Pons (tissue), 1 donor: ENCODE results near the gene SLC25A15.
"Not testable (repeated sequence)": the region's sequence is repeated elsewhere in the genome, so short reads cannot be mapped to it uniquely, and the experiment has no call there.

ENCODE experiments used
- DNase-seq: peaks from one replicate; pipeline ENCODE4 v3.0.0-alpha.2; 2016; ENCODE audit warnings: low spot score

SLC25A15 gene

GRCh38 chr13:40781717-40782116 is 7.7 kb upstream of the SLC25A15 start:
- DNase-seq = peak; percentile 32

DNA sequence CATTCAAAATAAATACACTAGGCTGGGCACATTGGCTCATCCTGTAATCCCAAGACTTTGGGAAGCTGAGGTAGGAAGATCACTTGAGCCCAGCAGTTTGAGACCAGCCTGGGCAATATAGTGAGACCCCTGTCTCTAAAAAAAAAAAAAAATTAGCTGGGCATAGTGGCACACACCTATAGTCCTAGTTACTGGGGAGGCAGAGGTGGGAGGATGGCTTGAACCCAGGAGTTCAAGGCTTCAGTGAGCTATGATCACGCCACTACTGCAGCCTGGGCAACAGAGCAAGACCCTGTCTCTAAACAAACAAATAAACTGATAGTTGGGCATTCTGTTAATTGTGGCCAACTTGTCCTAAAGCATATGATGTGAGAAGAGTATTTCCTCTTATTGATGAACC is 6.4 kb upstream of the SLC25A15 start:
- DNase-seq = not testable (repeated sequence)

GRCh38 chr13:40784540-40784939 is 4.9 kb upstream of the SLC25A15 start:
- DNase-seq = no peak

- DNase-seq = no peak
Observed at GRCh38 chr13:40786568-40786996, 2.8 kb upstream of the SLC25A15 start.

GRCh38 chr13:40787062-40787461 is 2.3 kb upstream of the SLC25A15 start:
- no peak for DNase-seq

DNA sequence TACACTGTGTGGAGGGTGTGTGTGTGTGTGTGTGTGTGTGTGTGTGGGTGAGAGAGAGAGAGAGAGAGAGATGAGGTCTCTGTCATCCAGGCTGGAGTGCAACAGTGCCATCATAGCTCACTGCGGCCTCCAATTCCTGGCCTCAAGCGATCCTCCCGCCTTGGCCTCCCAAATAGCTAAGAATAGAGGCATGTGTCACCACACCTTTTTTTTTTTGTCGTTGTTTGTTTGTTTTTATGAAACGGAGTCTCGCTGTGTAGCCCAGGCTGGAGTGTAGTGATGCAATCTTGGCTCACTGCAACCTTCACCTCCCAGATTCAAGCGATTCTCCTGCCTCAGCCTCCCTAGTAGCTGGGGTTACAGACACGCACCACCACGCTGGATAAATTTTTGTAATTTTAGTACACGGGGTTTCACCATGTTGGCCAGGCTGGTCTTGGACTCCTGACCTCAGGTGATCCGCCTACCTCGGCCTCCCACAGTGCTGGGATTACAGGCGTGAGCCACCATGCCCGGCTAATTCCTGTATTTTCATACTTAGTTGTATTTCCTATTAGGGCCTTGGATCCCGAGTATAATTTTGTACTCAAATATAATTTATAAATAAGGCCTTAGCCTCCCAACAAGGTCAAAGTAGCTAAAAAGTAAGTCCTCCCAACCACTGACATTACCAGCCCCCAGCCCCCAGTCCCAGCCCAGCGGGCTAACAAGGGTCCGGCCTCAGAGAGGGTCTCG is 704 bp upstream of the SLC25A15 start:
- not testable (repeated sequence) for DNase-seq

DNA sequence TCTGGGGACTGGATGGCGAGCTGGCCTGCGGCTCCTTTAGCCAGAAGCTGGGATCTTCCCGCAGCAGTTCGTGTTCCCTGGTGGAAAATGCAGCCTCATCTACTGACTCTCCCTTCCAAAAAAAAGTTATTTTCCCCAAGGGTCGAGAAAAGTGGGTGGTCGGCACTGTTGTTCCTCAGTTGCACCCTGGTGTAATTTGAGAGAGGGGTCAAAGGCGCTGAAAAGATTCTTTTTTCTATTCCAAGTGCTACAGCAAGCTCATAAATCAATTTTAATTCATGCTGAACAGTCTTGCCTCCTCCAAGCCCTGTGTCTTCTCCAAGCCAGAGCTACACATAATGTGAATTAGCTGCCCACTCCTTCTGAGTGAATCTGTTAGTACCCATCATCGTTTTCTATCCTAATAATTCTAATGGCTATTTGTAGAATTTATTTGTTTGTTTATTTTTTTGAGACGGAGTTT is 774 bp downstream of the SLC25A15 start:
- no peak for DNase-seq

DNA sequence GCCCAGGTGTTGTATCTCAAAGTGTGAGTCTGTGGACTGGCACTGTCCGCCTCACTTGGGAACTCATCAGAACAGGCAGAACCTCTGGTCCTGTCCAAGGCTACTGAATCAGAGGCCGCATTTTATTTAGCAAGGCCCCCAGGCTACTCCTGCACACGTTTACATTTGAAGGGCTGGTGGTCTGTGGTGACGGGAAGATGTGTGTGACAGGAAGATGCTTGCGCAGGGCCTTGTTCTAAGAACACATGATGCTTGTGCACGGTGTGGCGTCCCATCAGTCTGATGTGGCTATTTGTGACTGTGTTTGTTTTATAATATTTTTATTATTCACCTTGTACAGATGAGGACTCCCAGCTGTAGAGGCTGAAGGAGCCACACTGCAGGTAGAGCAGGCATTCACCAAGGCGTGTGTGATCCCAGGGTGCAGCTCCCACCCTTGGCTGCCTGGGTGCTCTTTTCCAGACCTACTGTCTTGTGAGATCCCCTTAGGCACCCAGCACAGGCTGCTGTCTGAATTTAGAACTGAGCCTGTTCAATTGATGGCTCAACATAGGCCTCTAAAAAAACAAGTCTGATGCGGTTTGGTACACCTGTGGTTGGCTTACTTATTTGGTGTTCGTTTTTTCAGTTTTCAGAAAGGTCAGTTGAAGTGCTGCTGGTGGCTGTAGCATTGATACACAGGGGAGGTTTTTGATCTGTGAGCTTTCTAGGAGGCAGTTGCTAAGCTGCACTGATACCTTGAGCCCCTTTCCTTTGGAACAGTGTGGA is 3.1 kb downstream of the SLC25A15 start:
- no peak for DNase-seq

GRCh38 chr13:40793339-40793738 is 3.9 kb downstream of the SLC25A15 start:
- DNase-seq = no peak

GRCh38 chr13:40794414-40795368 is 5.3 kb downstream of the SLC25A15 start:
- DNase-seq = no peak

DNA sequence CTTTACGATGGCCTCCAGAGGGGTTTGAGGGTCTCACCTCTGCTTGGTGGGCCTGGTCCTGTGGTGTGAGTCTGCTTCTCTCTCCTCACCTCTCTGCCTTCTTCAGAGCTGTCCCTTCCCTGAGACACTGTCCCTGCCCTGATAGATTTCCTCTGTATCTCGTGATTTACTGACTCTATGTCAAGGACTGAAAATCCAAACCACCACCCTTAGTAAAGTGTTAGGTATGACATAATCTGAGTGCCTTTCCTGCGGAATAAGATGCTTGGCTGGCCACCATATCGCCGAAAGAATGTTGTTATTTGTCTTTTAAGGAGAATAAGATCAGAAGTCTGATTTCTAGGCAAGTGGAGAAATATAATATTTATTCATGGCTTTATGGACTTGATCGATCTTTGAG is 7.2 kb downstream of the SLC25A15 start:
- DNase-seq = no peak

- no peak for DNase-seq
Observed at GRCh38 chr13:40798380-40798779, 9.0 kb downstream of the SLC25A15 start.

- no peak for DNase-seq
Observed at GRCh38 chr13:40799508-40799907, 10.1 kb downstream of the SLC25A15 start.

DNA sequence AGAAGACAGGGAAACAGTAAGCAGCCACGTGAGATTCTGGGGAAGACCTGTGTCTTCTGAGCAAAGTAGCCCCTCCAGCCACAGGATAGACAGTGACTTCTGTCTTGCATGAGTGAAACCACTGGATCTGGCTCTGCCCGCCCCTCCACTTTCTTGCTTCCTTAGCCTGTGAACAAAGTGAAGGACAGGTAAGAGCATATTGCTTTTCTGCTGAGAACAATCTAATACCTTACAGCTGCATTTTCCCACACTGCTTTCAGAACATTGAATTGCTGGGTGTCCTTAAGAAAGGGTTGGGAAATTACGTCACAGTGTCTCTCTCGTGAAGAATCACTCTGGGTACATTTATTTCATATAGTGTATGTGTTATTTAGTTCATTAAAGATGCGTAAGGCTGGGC is 11.1 kb downstream of the SLC25A15 start:
- DNase-seq = no peak

DNA sequence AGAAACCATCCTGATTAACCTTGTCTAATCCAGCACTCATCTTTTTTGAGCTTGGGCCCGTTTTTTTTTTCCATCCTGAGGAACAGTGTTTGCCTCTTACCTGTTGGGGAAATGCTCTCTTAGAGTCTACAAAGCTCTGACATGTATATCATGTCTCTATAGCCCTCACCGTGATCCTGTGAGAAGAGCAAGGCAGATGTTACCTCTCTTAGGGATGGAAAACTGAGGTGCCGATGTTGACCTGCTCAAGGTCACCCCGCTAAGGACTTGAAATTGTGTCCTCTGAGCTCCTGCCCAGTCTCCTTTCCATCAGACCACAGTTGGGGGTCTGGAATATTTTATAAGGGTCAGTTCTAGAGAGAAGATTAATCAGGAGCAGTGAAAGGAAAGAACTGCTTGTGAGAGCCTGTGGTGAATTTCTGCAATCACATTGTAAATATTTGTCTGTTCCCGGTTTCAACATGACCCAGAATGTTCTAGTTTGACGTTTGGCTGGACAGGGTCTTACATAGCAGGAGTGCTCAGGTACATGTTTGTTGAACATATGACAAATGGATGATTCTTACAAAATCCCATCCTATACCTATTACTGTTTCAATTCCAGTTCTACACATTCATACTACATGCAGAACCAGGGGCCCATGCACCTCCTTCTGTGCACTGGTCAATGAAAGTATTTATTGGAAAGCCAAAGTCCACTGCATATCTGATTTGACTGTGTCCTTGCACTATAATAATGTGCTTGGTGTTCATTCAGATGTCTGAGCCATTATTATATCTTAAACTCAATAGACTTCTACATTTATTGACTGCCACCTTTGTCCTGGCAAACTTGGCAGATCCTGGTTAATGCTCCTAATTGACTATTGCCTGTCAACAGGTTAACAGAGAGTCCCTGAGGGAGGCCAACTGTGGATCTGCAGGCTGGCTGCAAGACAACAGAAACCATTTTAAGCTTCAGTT is 12.1 kb downstream of the SLC25A15 start:
- no peak for DNase-seq

GRCh38 chr13:40803316-40803715 is 13.9 kb downstream of the SLC25A15 start:
- DNase-seq = no peak

- DNase-seq = no peak
Observed at GRCh38 chr13:40806241-40806640, 16.8 kb downstream of the SLC25A15 start.

DNA sequence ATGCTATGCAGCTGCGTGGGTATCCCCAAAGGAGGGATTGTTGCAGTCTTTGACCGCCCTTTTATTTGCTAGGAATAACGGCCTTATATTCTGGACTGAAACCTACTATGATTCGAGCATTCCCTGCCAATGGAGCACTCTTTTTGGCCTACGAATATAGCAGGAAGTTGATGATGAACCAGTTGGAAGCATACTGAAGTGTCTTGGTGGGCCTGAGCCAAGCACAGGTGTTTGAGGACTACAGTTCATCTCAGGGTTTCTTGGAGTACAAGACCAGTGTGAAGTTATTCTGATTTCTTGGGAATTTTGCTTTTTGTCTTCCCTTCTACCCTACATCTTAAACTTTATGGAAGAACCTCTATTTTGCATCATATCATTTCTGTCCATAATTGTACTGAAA is 20.1 kb downstream of the SLC25A15 start:
- no peak for DNase-seq

- DNase-seq = no peak
Observed at GRCh38 chr13:40812102-40812501, 22.7 kb downstream of the SLC25A15 start.

- DNase-seq = no peak
Observed at GRCh38 chr13:40812724-40813445, 23.5 kb downstream of the SLC25A15 start.
